Activated CD8-positive, alpha-beta memory T cell treated with anti-CD3 and anti-CD28 coated beads, Interleukin-2, amount 10 ng/mL, durations not matched to agents 7 days and 5 days (primary cell): ENCODE data around the gene MBTPS2. TPM values are rescaled to one million over a fixed set of nuclear protein-coding genes. Genes with fewer than 3 reads are reported as not detected.

ENCODE experiments used
- ATAC-seq: fragments of 150-1000 bp; cut with Tn5 transposase; one replicate; pipeline ENCODE4 v1.10.0; 2021; ENCODE audit warnings: moderate library complexity
- CTCF ChIA-PET: fragments of 350-600 bp; sonication (Branson Sonifier 250); formaldehyde crosslinking; loops from one replicate; lab custom pipeline; 2021; ENCODE audit warnings: antibody characterized with exemption; lab: Charles Lee
- DNase-seq: peaks from one replicate; pipeline ENCODE4 v3.0.0-alpha.2; 2020
- H3K27ac Mint-ChIP-seq: one replicate; pipeline ENCODE4 v1.8.0; 2021; ENCODE audit warnings: mild to moderate bottlenecking, mixed read lengths
- H3K27me3 Mint-ChIP-seq: one replicate; pipeline ENCODE4 v1.8.0; 2021; ENCODE audit warnings: mixed read lengths
- H3K36me3 Mint-ChIP-seq: one replicate; pipeline ENCODE4 v1.8.0; 2021; ENCODE audit warnings: mild to moderate bottlenecking, mixed read lengths
- H3K4me1 Mint-ChIP-seq: one replicate; pipeline ENCODE4 v1.8.0; 2021; ENCODE audit warnings: mixed read lengths
- H3K4me3 Mint-ChIP-seq: one replicate; pipeline ENCODE4 v1.8.0; 2021; ENCODE audit warnings: mild to moderate bottlenecking, moderate library complexity, mixed read lengths
- H3K9me3 Mint-ChIP-seq: one replicate; pipeline ENCODE4 v1.8.0; 2022; ENCODE audit warnings: low read depth, mixed read lengths
- total RNA-seq, 2 experiments: library from RNA; stranded (reverse); gene quantifications; one replicate each; pipeline ENCODE4 v1.2.3, GENCODE V29; 2021

MBTPS2 gene
- total RNA-seq, 2 experiments from 2014 or later: 6.0 to 8.9 TPM

GRCh38 chrX:21930986-21931385 lies 91.6 kb downstream of the MBTPS2 start:
- Mint-ChIP-seq H3K4me3 (no peak overlapping the region), H3K27me3 (no peaks in the 10 kb centered on the region), H3K4me1 (peaks cover 43% of the 10 kb centered on the region), H3K9me3 (no peaks in the 10 kb centered on the region), H3K36me3 (peaks cover 10% of the 10 kb centered on the region), H3K27ac (no peak overlapping the region)
- ATAC-seq (no peak), DNase-seq (no peak)
- CTCF ChIA-PET: no interaction called here

GRCh38 chrX:21932292-21933002 lies 93.0 kb downstream of the MBTPS2 start:
- peak overlapping the region; percentile 6 for H3K27ac Mint-ChIP-seq
- H3K27me3 Mint-ChIP-seq: no peaks in the 10 kb centered on the region
- DNase-seq: peak; percentile 42
- ATAC-seq: peak; percentile 36
- H3K4me3 Mint-ChIP-seq: no peak overlapping the region
- CTCF ChIA-PET: no interaction called here
- H3K9me3 Mint-ChIP-seq: no peaks in the 10 kb centered on the region
- H3K4me1 Mint-ChIP-seq: peaks cover 33% of the 10 kb centered on the region
- H3K36me3 Mint-ChIP-seq: peaks cover 10% of the 10 kb centered on the region

GRCh38 chrX:21933077-21933476 lies 93.7 kb downstream of the MBTPS2 start:
- no peak for DNase-seq
- CTCF ChIA-PET: no interaction called here
- no peak for ATAC-seq
- Mint-ChIP-seq H3K36me3 (peaks cover 10% of the 10 kb centered on the region), H3K27me3 (no peaks in the 10 kb centered on the region), H3K4me1 (peaks cover 31% of the 10 kb centered on the region), H3K9me3 (no peaks in the 10 kb centered on the region), H3K4me3 (no peak overlapping the region), H3K27ac (no peak overlapping the region)

- no peak overlapping the region for H3K27ac Mint-ChIP-seq
- H3K4me1 Mint-ChIP-seq: peaks cover 24% of the 10 kb centered on the region
- CTCF ChIA-PET: no interaction called here
- no peak overlapping the region for H3K4me3 Mint-ChIP-seq
- no peaks in the 10 kb centered on the region for H3K9me3 Mint-ChIP-seq
- H3K27me3 Mint-ChIP-seq: no peaks in the 10 kb centered on the region
- no peak for ATAC-seq
- no peak for DNase-seq
- peaks cover 7% of the 10 kb centered on the region for H3K36me3 Mint-ChIP-seq
Observed at GRCh38 chrX:21934414-21934813, 95.0 kb downstream of the MBTPS2 start.

Other genes starting within 250 kb of the MBTPS2 start
- under 1 TPM; 0.15 to 0.16 TPM for gene KLHL34, start 181.3 kb upstream of the MBTPS2 start, total RNA-seq
- not detected for gene SMPX, start 81.5 kb upstream of the MBTPS2 start, total RNA-seq
- 1 to 10 TPM; 1.3 to 1.7 TPM for gene YY2, start 16.4 kb downstream of the MBTPS2 start, total RNA-seq
- 10 to 100 TPM; 76.2 to 95.6 TPM for gene SMS, start 101.1 kb downstream of the MBTPS2 start, total RNA-seq
- 1 to 10 TPM; 1.1 to 7.7 TPM for gene PHEX, start 192.7 kb downstream of the MBTPS2 start, total RNA-seq